Heart left ventricle (tissue), 13 donors: ENCODE measurements around the gene PMEPA1.

Experiments used
- POLR2A ChIP-seq, 2 donors: fragments of 450-650 bp; IDR thresholded peaks; one replicate each; pipeline ENCODE4 v1.6.1; 2017; ENCODE audit warnings: antibody characterized with exemption in 2 of 2, mild to moderate bottlenecking in 2 of 2, moderate library complexity in 2 of 2
- TF ChIP-seq, protein P1 (sequence below), 12 donors: fragments of 200-600 bp; sonication (generic) in 4 of 12; IDR thresholded peaks; one replicate each; pipeline versions ENCODE4 v1.5.0 to v1.8.0; 2018 to 2022; ENCODE audit warnings: antibody characterized with exemption in 12 of 12, mild to moderate bottlenecking in 5 of 12
- donor health status: ischemic (EF 13 %, LVEDD 7.1; RV severe dilation, severe dysfunction).
- donor health status: DM: no; HTN: yes; CAD: no.
- donor health status: DM: no; HTN: no; CAD: no.
- donor health status: ischemic (EF 25% LVEDD 6.9; RV normal size, moderate dysfunction).
- donor health status: ischemic (EF 25% LVEDD 5.7; RV mildly dilated, moderate dysfunction).
- donor health status: ischemic (EF 35%, LVEDD 5.7; RV mildly dilated, moderate dysfunction).
- donor health status: nonischemic (EF 11% LVEDD 7.7; RV severe dilation, severe dysfunction).
- donor health status: DM: yes; HTN: yes; CAD: no.
- donor health status: PGD.
- donor health status: ischemic (EF 29% LVEDD 5.4; RV normal size, mild dysfunction).
- donor health status: nonischemic (EF 23%, LVEDD 6.1; RV moderate dilation, normal function).

DNA sequence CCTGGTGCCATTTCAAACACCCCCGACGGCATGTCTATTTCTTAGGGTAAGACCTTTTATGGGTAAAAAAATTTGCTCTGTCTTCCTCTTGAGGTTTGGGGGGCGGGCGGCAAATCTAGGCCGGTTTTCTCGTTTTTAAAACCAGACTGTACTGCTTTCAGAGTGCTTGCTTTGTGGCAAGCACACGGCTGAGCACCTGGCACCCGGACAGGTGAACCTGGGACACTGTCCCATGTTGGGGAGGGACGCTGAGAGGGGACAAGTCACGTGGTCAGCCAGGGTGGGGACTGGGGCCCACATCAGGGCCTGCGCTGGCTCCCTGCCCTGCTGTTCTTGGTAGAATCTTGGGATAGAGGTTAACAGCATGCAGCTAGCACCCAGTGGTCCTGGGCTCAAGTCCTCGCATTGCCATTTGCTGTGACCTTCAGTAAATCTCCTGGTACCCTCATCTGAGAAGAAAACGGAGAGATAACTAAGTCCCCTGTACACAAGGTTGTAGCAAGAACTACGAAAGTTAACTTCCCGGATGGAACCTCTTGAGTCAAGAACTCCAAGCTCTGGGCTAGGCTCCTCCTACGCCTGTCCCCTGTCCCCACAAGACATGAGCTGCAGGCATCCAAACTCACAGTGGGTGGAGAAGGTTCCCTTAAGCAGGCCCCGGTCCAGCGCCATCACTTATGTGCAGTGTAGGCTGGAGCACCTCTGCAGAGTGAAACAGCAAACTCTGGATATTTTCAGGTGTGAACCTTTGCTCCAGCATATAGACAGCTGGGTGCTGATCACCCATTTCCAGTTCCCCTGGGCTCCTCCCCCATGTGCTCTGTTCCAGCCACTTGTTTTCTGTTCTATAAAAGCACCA lies 41.7 kb downstream of the PMEPA1 start:
- TF ChIP-seq, protein P1, sequence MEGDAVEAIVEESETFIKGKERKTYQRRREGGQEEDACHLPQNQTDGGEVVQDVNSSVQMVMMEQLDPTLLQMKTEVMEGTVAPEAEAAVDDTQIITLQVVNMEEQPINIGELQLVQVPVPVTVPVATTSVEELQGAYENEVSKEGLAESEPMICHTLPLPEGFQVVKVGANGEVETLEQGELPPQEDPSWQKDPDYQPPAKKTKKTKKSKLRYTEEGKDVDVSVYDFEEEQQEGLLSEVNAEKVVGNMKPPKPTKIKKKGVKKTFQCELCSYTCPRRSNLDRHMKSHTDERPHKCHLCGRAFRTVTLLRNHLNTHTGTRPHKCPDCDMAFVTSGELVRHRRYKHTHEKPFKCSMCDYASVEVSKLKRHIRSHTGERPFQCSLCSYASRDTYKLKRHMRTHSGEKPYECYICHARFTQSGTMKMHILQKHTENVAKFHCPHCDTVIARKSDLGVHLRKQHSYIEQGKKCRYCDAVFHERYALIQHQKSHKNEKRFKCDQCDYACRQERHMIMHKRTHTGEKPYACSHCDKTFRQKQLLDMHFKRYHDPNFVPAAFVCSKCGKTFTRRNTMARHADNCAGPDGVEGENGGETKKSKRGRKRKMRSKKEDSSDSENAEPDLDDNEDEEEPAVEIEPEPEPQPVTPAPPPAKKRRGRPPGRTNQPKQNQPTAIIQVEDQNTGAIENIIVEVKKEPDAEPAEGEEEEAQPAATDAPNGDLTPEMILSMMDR (IDR thresholded peaks at IDR 0.05) = no peak
- no peak for TF ChIP-seq POLR2A (IDR thresholded peaks at IDR 0.05)
